ENCODE results near the gene WNT4. TPM values are rescaled to one million over a fixed set of nuclear protein-coding genes. Genes with fewer than 3 reads are reported as not detected.
A peak's percentile ranks its signal among the peaks of the same experiment; 100 is the strongest.

Gene WNT4
- total RNA-seq, 2 experiments from 2014 or later, result not detected

- Mint-ChIP-seq H3K9me3 (no peaks in the 10 kb centered on the region), H3K4me1 (ENCODE audit: low read depth) (no peaks in the 10 kb centered on the region), H3K36me3 (ENCODE audit: low read depth) (no peaks in the 10 kb centered on the region), H3K27me3 (peaks cover 58% of the 10 kb centered on the region), H3K4me3 (no peak overlapping the region), H3K27ac (no peak overlapping the region)
- H3K9me3 ChIP-seq (ENCODE audit: control insufficient read depth in 1 of 2, insufficient read depth in 1 of 2, low read length in 2 of 2), result peaks cover 0 to 3% of the 10 kb centered on the region in 2 experiments
- intact Hi-C loops (cut with DNase I, micrococcal nuclease), result no loop called here
- ChIA-PET CTCF (no interaction called here), POLR2A (no interaction called here)
- H3K4me3 ChIP-seq (ENCODE audit: low read length), result no peak overlapping the region
- H3K27me3 ChIP-seq (ENCODE audit: control insufficient read depth in 1 of 2, insufficient read depth in 2 of 2, low read length in 2 of 2), result peaks cover 5 to 29% of the 10 kb centered on the region in 2 experiments
- TF ChIP-seq CTCF (IDR thresholded peaks at IDR 0.05), result no peak
- no peak for ATAC-seq (ENCODE audit: poor library complexity)
- no peak for DNase-seq
- H3K4me1 ChIP-seq (ENCODE audit: insufficient read depth, low read length), result no peaks in the 10 kb centered on the region
- H3K36me3 ChIP-seq (ENCODE audit: insufficient read depth, low read length), result no peaks in the 10 kb centered on the region
- no peak overlapping the region for H3K27ac ChIP-seq (ENCODE audit: low read depth in 1 of 2, low read length in 2 of 2)
These were observed 8.0 kb upstream of the WNT4 start for GRCh38 chr1:22150923-22151322.

- no peak overlapping the region for H3K4me3 Mint-ChIP-seq
- ChIA-PET CTCF (interaction anchor here (1.0 kb wide), 1 partner anchor 118 kb away, joined by 3 read pairs; no protein-coding TSS in a partner anchor), POLR2A (interaction anchor here (1.8 kb wide), 1 partner anchor 53 kb away, joined by 4 read pairs; no protein-coding TSS in a partner anchor)
- no peak for TF ChIP-seq CTCF (IDR thresholded peaks at IDR 0.05)
- H3K27me3 Mint-ChIP-seq, result peaks cover 65% of the 10 kb centered on the region
- peaks cover 48 to 49% of the 10 kb centered on the region in 2 experiments for H3K27me3 ChIP-seq (ENCODE audit: control insufficient read depth in 1 of 2, insufficient read depth in 2 of 2, low read length in 2 of 2)
- H3K27ac Mint-ChIP-seq, result no peak overlapping the region
- no peak overlapping the region for H3K27ac ChIP-seq (ENCODE audit: low read depth in 1 of 2, low read length in 2 of 2)
- H3K4me1 Mint-ChIP-seq (ENCODE audit: low read depth), result peaks cover 15% of the 10 kb centered on the region
- H3K4me3 ChIP-seq (ENCODE audit: low read length), result no peak overlapping the region
- no peaks in the 10 kb centered on the region for H3K9me3 Mint-ChIP-seq
- H3K36me3 ChIP-seq (ENCODE audit: insufficient read depth, low read length), result no peaks in the 10 kb centered on the region
- H3K36me3 Mint-ChIP-seq (ENCODE audit: low read depth), result no peaks in the 10 kb centered on the region
- DNase-seq (no peak), ATAC-seq (ENCODE audit: poor library complexity) (peak; percentile 21)
- H3K9me3 ChIP-seq (ENCODE audit: control insufficient read depth in 1 of 2, insufficient read depth in 1 of 2, low read length in 2 of 2), result peaks cover 0 to 28% of the 10 kb centered on the region in 2 experiments
- intact Hi-C loops (cut with DNase I, micrococcal nuclease), result no loop called here
- peaks cover 14% of the 10 kb centered on the region for H3K4me1 ChIP-seq (ENCODE audit: insufficient read depth, low read length)
These were observed 407 bp downstream of the WNT4 start for GRCh38 chr1:22142315-22143064.

- H3K27ac Mint-ChIP-seq, result no peak overlapping the region
- CTCF ChIA-PET, result no interaction called here
- no peaks in the 10 kb centered on the region for H3K36me3 ChIP-seq (ENCODE audit: insufficient read depth, low read length)
- peaks cover 0 to 25% of the 10 kb centered on the region in 2 experiments for H3K9me3 ChIP-seq (ENCODE audit: control insufficient read depth in 1 of 2, insufficient read depth in 1 of 2, low read length in 2 of 2)
- peaks cover 42 to 43% of the 10 kb centered on the region in 2 experiments for H3K27me3 ChIP-seq (ENCODE audit: control insufficient read depth in 1 of 2, insufficient read depth in 2 of 2, low read length in 2 of 2)
- no peak overlapping the region for H3K4me3 ChIP-seq (ENCODE audit: low read length)
- intact Hi-C loops (cut with DNase I, micrococcal nuclease), result no loop called here
- no peak overlapping the region for H3K27ac ChIP-seq (ENCODE audit: low read depth in 1 of 2, low read length in 2 of 2)
- peaks cover 14% of the 10 kb centered on the region for H3K4me1 ChIP-seq (ENCODE audit: insufficient read depth, low read length)
- ATAC-seq (ENCODE audit: poor library complexity), result no peak
- no peak for DNase-seq
- TF ChIP-seq CTCF (IDR thresholded peaks at IDR 0.05), result no peak
- H3K4me1 Mint-ChIP-seq (ENCODE audit: low read depth), result peaks cover 15% of the 10 kb centered on the region
- H3K9me3 Mint-ChIP-seq, result no peaks in the 10 kb centered on the region
- no peak overlapping the region for H3K4me3 Mint-ChIP-seq
- H3K27me3 Mint-ChIP-seq, result peaks cover 59% of the 10 kb centered on the region
- no peaks in the 10 kb centered on the region for H3K36me3 Mint-ChIP-seq (ENCODE audit: low read depth)
- POLR2A ChIA-PET, result no interaction called here
These were observed 1.2 kb downstream of the WNT4 start for GRCh38 chr1:22141554-22142314.

Measured in CD4-positive, alpha-beta T cell (primary cell).